Endometrial microvascular endothelial cells (primary cell): Measurements from ENCODE around the gene CCAR1. TPM values are rescaled to one million over a fixed set of nuclear protein-coding genes. Genes with fewer than 3 reads are reported as not detected.
"Not testable (repeated sequence)": the region's sequence is repeated elsewhere in the genome, so short reads cannot be mapped to it uniquely, and the experiment has no call there.

Experiments used
- in situ Hi-C: cut with HindIII; loops from 2 replicates; pipeline ENCODE4 v1.10.0; 2017; ENCODE audit warnings: low sequenced_read_pairs, low pct_unique_long_range_greater_than_20kb; ENCODE audit errors: inconsistent ontology term
- total RNA-seq: library from RNA; depleted of rRNA; stranded (reverse); fragments of >200 nt; gene quantifications from one replicate; pipeline ENCODE4 v1.2.3, GENCODE V29; 2015; ENCODE audit errors: inconsistent ontology term

The CCAR1 gene
- total RNA-seq, 1 donor from 2014 or later = 36.1 TPM

DNA sequence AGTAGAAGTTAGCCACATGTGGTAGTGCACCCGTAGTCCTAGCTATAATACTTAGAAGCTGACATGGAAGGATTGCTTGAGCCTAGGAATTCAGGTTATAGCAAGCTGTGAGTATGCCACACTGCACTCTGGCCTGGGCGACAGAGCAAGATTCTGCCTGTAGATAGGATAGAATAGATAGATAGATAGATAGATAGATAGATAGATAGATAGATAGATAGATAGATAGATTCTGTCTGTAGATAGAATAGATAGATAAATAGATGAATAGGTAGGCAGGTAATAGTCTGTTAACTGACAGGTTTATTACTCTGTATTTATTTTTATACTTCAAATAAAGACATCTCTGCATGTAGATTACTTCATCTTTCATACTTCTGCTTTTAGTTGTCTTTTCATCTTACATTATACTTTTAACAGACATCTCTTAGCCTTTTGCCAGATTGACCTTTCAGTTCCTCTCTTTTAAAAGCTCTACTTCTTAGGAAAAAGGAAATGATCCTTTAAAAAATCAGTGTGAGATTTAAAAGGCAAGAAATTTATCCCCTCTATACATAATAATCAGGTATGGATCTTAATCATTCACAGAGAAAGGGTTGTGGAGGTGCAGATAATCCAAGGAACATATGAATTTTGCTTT lies 31.8 kb downstream of the CCAR1 start:
- in situ Hi-C loops = no loop called here

DNA sequence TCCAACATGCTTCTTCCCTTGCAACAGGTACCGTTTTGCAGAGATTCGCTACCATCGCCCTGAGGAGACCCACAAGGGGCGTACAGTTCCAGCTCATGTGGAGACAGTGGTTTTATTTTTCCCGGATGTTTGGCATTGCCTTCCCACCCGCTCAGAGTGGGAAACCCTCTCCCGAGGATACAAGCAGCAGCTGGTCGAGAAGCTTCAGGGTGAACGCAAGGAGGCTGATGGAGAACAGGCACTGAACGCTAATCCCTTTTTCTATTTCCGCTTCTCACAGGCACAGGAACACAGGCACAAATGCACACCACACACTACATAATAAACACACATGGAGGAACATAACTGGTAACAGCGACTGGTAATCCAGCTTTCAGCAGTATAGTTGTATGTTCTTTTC lies 35.2 kb downstream of the CCAR1 start:
- in situ Hi-C loops = no loop called here

DNA sequence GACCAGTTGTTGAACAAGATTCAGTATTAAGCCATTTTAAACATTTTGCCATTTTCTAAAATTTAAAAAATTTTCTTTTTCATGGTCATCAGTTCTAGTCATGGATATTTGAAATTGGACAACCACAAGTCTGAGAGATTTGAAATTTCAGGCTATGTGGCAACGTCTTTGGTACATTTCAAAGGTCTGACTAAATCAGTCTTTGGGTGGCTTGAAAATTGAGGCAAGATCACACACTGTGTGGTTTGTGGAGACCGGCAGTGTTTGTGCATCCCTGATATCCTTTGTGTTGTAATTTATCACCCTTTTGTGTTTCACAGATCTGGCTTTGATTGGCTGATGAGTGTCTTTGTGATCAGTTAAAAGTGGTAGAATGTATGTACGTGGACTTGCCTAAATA lies 35.7 kb downstream of the CCAR1 start:
- in situ Hi-C loops = no loop called here

DNA sequence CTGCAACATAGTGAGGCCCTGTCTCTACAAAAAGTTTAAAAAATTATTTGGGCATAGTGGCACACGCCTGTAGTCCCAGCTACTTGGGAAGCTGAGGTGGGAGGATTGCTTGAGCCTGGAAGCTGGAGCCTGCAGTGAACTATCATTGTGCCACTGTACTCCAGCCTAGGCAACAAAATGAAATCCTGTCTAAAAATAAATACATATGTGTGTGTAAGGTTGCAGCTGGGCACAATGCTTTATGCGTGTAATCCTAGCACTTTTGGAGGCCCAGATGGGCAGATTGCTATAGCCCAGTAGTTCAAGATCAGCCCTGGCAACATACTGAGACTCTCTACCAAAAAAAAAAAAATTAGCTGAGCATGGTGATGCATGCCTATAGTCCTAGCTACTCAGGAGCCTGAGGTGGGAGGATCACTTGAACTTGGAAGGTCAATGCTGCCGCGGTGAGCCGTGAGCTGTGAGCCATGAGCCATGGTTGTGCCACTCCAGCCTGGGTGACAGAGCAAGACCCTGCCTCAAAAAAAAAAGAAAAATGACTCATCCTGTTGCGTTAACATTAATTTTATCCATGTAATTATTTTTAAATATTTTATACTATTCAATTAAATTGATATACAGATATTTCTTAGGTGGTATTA lies 38.3 kb downstream of the CCAR1 start:
- in situ Hi-C loops = no loop called here

DNA sequence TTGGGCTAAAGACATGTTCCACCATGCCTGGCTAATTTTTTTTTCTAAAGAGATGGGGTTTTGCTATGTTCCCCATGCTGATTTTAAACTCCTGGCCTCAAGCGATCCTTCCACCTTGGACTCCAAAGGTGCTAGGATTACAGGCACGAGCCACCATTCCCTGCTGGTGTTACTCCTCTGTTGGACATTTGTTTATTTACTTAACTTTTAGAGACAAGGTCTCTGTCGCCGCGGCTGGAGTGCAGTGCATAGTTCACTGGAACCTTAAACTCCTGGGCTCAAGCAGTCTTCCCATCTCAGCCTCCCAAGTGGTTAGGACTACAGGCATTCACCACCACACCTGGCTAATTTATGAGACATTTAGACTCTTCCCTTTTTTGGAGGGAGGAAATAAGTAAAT lies 38.9 kb downstream of the CCAR1 start:
- in situ Hi-C loops = no loop called here

DNA sequence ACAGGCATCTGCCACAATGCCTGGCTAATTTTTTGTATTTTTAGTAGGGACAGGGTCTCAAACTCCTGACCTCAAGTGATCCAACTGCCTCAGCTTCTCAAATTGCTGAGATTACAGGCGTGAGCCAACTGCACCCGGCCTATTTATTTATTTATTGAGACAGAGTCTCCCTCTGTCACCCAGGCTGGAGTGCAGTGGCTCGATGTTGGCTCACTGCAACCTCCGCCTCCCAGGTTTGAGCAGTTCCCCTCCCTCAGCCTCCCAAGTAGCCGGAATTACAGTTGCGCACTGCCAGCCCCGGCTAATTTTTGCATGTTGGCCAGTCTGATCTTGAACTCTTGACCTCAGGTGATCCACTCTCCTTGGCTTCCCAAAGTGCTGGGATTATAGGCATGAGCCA lies 46.4 kb downstream of the CCAR1 start:
- in situ Hi-C loops = not testable (repeated sequence)

DNA sequence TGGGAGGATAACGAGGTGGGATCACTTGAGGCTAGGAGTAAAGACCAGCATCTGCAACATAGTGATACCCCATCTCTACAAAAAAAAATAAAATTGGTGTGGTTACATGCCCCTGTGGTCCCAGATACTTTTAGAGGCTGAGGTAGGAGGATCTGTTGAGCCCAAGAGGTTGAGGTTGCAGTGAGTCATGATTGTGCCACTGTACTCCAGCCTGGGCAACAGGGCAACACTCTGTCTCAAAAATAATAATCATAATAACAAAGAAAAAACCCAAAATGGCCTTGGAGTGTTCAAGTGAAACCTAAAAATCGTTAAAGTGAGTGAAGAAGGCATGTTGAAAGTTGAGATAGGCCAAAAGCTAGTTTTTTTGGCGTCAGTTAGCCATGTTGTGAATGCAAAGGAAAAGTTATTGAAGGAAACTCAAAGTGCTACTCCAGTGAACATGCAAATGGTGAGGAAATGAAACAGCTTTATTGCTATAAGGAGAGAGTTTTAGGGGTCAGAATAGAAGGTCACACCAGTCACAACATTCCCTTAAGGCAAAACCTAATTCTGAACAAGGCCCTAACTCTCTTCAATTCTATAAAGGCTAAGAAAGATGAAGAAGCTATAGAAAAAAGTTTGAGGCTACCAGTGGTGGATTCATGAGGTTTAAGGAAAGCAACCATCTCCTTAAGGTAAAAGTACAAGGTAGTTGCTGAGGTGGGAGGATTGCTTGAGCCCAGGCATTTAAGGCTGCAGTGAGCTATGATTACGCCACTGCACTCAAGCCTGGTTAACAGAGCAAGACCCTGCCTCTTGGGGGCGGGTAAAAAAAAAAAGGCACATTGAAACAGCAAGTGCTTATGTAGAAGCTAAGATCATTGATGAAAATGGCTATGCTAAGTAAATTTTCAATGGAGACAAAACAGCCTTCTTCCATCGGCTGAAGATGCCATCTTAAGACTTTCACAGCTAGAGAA lies 60.9 kb downstream of the CCAR1 start:
- in situ Hi-C loops = no loop called here

DNA sequence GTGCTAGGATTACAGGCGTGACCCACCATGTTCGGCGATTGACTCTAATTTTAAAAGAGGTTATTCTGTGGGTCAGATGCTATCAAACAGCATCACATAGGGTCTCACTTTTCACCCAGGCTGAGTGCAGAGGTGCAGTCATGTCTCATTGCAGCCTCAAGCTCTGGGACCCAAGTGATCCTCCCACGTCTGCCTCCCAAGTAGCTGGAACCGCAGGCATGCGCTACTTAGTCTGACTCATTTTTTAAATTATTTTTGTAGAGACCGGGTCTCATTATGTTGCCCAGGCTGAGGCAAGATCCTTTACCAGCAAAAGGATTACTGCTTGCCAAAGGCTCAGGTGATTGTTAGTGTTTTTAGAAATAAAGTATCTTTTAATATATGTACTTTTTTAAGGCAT lies 63.4 kb downstream of the CCAR1 start:
- in situ Hi-C loops = no loop called here

DNA sequence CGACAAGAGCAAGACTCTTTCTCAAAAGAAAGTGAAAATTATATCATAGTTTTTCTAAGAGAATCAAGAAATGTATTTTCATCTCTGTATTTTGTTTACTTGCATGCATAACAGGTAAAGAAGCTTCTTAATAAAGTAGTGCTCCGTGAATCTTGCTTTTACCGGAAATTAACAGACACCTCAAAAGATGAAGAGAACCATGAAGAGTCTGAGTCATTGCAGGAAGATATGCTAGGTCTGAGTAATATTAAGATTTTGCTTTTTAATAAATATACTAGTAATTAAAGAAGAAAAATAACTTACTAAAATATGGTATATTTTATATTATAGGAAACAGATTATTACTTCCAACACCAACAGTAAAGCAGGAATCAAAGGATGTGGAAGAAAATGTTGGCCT lies 66.8 kb downstream of the CCAR1 start:
- in situ Hi-C loops = no loop called here

DNA sequence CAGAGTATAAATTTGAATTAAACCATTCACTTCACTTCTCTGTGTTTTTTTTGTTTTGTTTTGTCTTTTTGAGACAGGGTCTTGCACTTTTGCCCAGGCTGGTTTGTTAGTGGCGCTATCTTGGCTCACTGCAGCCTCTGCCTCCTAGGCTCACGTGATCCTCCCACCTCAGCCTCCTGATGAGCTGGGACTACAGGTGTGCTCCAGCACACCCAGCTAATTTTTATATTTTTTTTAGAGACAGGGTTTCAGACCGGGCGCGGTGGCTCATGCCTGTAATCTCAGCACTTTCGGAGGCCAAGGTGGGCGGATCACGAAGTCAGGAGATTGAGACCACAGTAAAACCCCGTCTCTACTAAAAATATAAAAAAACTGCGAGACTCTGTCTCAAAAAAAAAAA lies 69.4 kb downstream of the CCAR1 start:
- in situ Hi-C loops = no loop called here

DNA sequence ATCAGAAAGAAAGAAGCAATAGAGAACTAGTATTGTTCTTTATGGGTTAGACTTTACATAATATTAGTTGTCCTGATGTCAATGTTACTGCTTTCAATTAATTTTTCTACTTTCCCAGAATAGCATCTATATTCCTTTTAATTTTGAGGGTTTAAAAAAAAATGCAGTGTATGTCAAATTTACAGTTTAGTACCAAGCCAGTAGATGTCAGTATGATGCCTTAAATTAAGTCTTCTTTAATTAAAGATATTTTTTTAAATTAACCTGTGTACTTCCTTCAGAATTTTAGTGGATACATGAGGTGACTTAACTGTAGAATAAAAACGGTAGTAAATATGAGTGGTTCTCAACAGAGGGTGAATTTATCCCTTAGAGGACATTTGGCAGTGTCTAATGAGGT lies 71.1 kb downstream of the CCAR1 start:
- in situ Hi-C loops = no loop called here

DNA sequence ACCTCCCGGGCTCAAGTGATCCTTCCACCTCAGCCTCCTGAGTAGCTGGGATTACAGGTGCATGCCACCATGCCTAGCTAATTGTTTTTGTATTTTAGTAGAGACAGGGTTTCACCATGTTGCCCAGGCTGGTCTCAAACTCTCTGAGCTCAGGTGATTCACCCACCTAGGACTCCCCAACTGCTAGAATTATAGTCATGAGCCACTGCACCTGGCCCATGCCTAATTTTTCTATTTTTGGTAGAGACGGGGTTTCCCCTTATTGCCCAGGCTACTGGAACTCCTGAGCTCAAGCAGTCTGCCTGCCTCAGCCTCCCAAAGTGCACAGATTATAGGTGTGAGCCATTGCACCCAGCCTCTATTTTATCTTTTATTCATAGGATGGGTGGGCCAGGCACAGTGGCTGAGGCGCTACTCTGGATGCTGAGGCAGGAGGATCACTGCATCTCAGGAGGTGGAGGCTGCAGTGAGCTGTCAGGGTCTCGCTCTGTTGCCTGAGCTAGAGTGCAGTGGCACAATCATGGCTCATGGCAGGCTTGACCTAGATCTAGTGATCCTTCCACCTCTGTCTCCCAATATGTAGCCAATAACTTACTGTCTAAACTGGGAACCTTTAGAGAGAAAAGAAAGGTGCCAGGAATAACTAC lies 75.0 kb downstream of the CCAR1 start:
- in situ Hi-C loops = no loop called here

DNA sequence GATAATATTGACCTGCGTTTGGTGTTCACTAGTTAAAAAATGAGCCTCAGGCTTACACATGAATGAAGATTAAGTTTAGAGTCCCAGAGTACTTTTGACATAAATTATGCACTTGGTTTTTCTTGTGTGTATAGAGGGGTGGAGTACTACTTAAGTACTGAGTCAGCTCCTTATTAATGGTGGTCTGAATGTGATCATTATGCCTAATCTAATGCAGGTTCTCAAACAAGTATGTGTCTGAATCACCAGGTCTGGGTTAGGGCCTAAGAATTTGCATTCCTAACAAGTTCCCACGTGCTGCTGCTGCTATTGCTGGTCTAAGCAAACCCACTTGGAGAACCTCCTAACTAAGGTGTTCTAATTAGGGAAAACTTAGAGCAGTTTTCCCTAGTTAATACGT lies 75.6 kb downstream of the CCAR1 start:
- in situ Hi-C loops = no loop called here

DNA sequence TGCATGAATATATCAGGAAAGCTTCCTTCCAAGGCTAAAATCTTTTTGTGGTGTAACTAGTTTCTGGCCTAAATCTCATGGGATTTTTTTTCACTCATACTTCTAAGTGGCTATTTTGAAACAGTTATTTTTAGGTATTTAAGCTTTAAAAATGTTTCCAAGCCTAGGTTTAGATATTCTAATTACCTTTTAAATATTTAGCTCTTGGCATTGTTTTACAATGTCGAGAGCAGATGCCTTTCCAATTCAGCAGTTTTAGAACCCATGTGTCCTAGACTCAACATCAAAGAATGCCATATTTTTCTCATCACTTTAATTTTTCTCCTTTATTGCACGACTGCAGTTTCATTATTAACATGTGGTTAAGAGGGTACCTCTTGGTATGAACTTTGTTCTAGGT lies 79.2 kb downstream of the CCAR1 start:
- in situ Hi-C loops = no loop called here

DNA sequence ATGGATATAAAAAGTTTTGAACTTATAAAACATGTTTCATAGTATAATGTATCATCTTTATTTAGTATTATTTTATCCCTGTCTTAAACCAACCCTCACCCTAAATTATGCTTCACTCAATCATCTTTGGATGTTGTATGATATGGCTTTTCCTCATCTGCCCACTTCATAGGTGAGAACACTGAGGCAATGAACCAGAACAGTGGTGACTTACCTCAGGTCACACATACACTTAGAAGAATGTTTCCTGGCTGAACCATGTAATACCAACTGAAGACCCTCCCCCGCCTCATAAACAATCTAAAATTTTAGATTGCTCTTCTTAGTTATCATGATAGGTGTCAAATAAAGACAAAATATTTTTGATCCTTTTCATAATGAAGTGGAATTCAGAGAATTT lies 83.7 kb downstream of the CCAR1 start:
- in situ Hi-C loops = no loop called here

DNA sequence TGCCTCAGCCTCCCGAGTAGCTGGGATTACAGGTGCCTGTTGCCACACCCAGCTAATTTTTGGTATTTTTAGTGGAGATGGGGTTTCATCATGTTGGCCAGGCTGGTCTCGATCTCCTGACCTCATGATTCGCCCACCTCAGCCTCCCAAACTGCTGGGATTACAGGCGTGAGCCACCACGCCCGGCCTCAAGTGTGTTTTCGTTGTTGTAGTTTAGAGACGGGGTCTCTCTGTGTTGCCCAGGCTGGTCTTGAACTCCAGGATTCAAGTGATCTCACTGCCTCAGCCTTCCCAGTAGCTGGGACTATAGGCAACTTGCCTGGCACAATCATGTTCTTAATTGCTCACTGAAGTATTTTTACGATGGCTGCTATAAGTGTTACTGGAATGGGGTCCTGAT lies 89.8 kb downstream of the CCAR1 start:
- in situ Hi-C loops = not testable (repeated sequence)

DNA sequence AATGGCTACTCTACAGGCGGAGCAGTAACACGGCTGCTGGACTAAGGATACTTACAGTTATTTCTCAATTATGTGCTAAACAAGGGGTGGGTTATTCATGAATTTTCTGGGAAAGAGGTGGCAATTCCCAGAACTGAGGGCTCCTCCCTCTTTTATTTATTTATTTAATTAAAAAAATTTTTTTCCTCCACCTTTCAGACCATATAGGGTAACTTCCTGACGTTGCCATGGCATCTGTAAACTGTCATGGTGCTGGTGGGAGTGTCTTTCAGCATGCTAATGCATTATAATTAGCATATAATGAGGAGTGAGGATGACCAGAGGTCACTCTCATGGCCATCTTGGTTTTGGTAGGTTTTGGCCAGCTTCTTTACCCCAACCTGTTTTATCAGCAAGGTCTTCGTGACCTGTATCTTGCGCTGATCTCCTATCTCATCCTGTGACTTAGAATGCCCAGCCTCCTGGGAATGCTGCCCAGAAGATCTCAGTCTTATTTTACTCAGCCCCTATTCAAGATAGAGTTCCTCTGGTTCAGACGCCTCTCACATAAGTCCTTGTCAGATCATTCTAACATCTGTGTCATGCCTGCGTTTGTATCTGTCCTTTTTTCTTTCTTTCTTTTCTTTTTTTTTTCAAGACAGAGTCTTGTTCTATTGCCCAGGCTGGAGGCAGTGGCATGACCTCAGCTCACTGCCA lies 90.4 kb downstream of the CCAR1 start:
- in situ Hi-C loops = no loop called here

DNA sequence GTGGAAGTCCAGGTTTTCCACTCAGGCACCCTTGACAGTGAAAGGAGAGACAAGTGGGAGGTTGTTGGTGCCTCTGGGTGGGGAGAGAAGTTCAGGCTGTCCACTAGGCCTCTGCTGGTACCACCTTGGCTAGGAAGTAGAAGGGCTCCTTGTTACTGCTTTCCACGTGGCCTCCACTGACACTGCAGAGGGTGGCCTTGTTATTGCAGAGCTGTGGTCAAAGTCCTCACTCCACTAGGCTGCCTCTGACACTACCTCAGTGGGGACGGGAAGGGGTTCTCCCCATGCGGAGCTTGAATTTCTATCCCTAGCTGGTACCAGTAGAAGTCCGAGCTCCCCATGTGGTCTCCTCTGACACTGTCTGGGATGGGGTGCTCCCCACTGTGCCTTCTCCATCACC lies 91.4 kb downstream of the CCAR1 start:
- in situ Hi-C loops = no loop called here

DNA sequence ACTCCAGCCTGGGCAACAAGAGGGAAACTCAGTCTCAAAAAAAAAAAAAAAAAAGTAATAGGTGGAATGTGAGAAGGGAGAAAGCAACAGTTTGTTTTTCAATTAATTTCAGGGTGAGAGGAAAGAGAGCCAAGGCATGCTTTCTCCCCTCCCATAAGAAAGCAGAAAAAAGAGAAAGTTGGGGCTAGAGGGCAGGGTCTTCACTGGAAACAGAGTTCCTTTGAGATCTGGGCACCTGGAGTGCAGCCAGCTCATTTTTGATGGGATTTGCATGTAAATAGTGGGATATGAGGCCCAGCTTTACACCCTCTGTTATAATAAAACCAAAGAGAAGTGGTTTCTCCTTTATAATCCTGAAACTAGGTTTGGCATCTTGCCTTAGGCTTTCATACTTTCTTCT lies 92.5 kb downstream of the CCAR1 start:
- in situ Hi-C loops = no loop called here
